Stimulated activated CD4-positive, alpha-beta T cell treated with anti-CD3 and anti-CD28 coated beads, Interleukin-1b, Interleukin-23, amount 100 ng/mL, for 1 hour (primary cell): ENCODE measurements around the gene E4F1.
A peak's percentile ranks its signal among the peaks of the same experiment; 100 is the strongest.
"Not testable (repeated sequence)": the region's sequence is repeated elsewhere in the genome, so short reads cannot be mapped to it uniquely, and the experiment has no call there.

Experiments
- DNase-seq, 2 donors: peaks; one replicate each; pipeline ENCODE4 v3.0.0-alpha.2; 2020; ENCODE audit warnings: low read depth in 2 of 2

The E4F1 gene

DNA sequence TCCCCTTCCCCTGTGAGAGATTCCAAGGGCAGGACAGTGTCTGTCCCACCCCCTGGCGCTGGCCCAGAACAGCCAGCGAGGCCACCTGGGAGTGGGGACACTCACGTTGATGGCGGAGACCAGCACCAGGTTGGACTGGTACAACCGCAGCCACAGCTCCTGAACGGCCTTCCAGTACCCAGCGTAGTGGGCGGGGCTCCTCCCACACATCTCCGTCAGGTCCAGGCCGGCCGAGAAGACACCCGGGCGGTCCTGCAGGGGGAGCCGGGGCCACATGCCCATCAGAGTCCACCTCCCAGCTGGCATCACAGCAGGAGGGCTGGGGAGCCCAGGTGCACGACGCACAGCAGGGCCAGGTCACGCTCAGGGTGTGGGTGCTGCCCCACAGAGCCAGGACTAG is 20.9 kb downstream of the E4F1 start:
- DNase-seq = no peak

DNA sequence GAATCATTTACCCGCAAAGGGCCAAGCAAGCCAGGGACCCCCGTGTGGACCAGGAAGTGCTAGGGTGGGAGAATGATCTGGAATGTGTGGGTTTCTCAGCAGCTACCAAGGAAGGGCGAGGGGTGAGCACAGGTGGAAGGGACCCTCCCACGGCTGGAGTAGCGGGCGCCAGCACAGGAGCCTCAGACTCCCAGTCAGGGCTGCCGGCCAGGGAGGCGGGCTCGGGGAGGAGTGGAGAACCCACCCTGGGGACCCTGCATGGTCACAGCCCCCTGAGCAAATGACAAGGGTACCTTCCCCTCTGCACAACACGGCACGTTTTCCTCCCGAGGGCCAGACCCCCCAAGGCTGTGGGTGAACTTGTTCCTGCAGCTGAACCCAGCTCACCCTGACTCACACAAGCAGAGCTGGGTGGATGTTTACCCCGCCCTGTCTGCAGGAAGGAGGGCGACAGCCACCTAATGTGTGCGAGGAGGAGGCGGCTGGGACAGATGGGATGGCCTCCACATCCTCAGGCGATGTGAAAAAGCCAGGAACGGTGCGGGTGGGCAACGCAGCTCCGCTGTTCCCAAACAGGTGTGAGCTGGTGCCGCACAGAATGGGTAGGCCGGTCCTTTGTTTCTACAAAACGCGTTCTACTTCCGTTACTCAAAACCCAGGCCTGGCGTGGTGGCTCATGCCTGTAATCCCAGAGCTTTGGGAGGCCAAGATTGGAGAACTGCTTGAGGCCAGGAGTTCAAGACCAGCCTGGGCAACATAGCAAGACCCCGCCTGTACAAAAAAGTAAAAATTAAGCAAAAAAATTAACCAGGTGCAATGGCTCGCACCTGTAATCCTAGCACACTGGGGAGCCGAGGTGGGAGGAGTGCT is 21.8 kb downstream of the E4F1 start:
- DNase-seq = no peak

DNA sequence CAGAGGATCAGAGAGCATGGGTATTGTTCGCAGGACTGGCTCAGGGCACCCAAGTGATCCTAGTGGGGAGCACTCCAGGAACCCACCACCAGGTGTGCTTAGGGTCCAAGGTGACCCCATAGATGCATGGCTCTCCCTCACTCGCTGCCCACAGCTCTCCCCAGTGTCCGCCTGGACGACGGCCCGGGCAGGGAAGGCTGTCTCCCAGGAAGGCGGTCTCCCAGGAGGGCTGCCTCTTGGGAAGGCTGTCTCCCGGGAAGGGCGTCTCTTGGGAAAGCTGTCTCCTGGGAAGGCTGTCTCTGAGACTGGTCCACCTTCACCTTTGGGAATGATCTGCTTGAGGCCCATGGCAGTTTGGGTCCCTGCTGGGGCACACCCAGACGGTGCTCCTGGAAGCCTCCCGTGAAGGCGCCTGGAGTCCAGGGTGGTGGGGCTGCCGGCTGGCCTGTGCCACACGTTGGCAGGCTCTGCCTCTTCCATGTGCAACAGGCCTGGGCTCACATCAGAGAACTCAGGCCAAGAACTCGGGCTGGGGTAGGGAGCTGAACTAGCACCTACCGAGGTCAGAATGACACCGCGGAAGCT is 23.0 kb downstream of the E4F1 start:
- no peak for DNase-seq

DNA sequence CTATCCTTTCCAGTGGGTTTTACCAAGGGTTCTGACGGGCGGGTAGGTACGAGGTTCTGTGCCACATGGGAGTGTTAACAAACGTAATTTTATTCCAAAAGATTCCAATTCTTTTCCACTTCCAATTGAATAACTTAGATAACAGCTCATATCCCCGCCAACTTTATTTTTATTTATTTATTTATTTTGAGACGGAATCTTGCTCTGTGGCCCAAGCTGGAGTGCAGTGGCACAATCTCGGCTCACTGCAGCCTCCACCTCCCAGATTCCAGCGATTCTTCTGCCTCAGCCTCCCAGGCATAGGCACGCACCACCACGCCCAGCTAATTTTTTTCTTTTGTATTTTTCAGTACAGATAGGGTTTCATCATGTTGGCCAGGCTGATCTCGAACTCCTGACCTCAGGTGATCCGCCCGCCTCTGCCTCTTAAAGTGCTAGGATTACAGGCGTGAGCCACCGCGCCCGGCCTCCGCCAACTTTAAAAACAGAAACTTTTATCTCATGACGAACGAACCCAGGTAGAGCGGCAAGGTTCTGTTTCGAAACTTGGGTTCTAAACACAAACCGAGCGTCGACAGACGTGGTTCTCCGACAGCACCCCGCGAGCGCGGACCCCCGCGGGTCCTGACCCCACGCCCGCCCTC is 27.4 kb downstream of the E4F1 start:
- no peak for DNase-seq

DNA sequence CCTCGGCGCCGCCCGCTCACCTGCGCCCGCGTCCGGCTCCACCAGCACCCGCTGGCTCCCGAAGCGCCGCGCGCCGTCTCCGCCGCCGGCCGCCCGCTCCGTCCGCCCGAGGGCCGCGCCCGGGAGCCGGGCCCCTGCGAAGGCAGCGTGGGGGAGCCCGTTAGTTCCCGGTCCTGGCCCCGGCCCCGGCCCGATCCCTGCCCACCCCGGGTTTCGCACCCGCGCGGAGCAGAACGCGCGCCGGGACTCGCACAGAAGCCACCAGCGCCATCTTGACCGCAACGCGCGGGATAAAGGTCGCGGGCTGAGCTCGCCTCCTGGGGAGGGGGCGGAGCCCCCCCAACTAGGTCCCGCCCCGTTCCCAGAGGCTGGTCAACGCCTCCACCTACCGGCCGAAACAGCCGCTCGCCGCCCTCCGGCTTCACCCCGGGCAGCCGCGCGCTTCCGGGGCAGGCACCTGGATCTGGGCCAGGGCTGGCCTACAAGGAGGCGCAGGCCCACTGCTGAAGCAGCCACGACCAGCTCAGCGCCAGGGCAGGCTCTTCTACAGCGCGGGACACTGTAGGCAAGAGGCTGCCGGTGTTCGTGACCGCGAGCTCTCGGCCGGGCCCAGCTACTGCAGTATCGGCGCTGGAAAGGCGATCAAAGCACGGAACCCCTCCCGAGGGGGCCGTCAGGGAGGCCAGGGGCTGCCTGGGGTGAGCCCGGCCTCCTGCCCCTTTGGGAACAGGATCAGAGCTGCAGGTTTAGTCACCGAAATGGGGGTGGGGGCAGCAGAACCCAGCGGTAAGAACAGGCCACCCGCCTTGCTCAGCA is 28.1 kb downstream of the E4F1 start, which contains the start of gene ECI1:
Gene ECI1 (minus strand): TSS at position 292 of the 816 bp plus-strand sequence. CDS start 21 bp downstream, at position 271.
- peak; percentile 51 to 58 for DNase-seq

DNA sequence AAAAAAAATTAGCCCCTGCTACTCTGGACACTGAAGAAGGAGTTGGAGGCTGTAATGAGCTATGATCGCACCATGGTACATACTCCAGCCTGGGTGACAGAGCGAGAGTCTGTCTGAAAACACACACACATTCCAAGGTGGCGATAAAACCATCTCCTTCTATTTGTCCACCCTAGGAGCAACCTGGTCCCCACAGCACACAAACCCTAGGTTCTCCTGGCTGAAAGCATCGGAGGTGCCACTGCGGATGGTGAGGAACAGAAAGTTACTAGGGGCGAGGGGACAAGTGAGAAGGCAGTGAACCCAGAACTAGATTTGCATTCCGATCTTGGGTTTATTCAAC is 29.4 kb downstream of the E4F1 start:
- DNase-seq = no peak

DNA sequence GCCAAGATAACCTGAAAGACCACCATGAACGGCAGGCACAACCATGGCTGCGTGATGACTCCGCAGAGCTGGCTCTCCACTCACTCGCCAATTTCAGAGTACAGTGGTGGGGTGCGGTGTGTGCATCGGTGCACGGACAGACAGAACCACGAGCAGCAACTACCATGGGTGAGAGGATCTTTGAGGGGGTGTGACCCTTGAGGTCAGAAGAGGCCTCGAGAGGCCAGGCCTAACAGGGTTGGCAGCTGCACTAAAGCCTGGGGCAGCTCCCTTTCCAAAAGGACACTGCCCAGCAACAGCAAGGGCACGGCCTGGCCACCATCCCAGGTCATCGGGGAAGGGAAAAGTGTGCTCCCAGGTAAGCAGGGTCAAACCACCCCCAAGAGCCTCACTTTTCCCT is 29.9 kb downstream of the E4F1 start:
- DNase-seq = no peak

DNA sequence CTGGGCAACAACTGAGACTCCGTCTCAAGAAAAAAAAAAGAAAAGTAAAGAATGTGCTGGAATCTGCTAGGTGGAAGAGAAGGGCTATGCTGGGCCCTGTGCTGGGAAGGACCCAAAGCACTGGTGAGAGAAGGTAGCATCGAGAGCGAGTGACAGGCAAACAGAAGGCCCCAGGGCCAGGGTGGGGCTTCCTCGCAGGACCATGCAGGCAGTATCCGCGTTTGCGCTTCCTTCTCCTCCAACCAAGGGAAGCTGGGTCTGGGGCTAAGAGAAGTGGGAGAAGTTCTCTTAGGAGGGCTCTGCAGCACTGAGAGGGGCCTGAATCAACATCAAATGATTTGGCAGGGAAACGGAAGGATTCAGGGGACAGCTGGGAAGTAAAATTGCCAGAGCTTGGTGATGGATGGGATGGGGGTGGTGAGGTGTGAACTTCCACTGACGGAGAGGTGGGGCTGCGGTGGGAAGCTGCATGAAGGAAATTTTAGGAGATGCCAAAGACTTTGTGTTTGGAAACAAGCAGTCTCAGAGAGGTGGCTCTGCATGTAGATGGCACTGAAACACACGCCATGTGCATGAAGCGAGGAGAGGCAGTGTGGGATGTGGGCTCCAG is 33.2 kb downstream of the E4F1 start:
- DNase-seq = no peak

DNA sequence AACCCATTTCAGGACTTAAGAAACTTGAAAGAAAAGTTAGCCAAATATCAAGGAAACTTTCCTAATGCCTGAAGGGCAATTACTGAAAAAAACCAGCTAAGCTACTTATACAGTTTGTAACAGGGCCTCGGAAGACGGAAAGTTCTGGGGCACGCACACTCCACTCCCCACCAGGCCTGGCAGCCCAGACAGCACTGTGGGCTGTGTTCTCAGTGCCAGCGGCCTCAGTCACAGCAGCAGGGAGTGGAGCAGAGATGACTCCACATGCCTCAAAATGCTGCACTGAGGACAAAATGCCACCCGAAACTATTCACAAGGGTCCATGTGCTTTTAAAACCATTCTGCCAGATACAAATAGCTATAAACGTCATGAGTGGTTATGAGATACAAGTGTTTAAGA is 34.3 kb downstream of the E4F1 start:
- DNase-seq = no peak

DNA sequence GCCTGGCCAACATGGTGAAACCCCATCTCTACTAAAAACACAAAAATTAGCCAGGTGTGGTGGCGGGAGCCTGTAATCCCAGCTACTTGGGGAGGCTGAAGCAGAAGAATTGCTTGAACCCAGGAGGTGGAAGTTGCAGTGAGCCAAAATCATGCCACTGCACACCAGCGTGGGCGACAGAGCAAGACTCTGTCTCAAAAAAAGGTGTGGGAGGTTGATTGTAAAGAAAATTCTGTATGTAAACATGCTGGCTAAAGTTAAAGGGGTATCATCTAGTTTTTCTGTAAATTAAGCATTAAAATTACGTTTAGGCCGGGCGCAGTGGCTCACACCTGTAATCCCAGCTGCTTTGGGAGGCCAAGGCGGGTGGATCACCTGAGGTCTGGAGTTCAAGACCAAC is 35.1 kb downstream of the E4F1 start:
- not testable (repeated sequence) for DNase-seq

DNA sequence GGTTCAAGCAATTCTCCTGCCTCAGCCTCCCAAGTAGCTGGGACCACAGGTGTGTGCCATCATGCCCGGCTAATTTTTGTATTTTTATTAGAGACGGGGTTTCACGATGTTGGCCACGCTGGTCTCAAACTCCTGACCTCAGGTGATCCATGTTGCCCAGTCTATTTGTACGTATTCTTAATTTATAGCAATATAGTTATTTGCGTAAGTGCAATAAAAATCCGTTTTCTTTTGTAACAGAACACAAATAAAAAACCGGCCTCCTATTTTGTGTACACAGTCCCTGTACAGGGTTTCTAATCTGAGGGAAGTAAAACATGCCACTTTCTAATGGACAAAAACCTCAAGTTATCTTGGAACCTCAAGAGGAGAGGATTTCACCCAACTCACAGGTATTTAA is 36.9 kb downstream of the E4F1 start:
- no peak for DNase-seq

DNA sequence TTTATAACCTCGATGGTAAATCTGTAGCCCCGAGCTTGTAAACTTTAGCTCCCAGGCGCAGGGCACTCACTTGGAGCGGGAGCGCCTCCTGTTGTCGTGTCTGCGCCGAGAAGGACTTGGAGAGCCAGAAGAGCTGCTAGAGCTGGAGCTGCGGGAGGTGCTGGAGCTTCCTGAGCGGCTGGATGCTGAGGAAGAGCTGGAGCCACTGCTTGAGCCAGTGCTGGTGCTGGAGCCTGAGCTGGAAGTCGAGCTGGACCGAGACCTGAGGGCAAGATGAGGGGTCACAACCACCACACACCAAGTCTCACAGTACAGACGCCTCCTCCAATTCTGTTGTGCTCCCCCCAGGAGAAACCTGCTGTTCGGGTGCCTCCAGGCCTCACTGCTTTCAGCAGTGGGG is 39.6 kb downstream of the E4F1 start:
- DNase-seq = not testable (repeated sequence)

DNA sequence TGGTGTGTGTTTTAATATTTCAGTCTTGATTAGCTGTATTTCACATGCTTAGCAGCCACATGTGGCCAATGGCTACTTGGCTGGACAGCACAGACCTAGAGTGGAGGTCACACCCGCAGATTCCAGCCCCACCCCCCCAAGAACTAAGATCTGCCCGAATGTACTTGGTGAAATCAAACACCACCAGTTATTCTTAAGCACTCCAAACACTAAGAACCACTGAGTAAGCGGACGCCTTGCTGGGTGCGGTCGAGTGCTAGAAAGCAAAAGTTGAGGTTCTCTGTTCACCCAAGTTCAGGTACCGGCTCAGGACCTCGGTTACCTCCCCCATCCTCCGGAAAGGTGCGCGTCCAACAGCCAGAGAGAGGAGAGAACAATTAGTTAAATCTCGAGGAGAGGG is 43.5 kb downstream of the E4F1 start:
- not testable (repeated sequence) for DNase-seq

DNA sequence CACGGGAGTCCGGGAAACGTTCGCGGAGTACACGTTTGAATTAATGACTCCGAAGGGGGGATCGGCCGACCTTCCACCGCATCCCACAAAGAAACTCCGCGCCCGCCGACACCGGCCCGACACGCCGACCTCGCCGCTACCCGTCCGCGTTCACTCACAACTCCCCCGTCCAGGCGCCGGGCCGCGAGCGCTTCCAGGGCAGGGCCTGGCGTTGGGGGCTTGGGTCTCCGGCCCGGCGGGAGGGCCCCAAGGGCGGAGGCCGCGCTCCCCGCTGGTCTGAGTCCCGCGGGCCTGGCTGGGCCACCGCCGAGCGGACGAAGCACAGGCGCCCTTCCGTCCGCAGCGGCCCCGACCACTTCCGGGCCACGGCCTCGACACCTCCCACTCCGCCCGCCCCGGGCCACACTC is 44.1 kb downstream of the E4F1 start:
- peak in 1 of 2 donors; percentile 7 for DNase-seq

DNA sequence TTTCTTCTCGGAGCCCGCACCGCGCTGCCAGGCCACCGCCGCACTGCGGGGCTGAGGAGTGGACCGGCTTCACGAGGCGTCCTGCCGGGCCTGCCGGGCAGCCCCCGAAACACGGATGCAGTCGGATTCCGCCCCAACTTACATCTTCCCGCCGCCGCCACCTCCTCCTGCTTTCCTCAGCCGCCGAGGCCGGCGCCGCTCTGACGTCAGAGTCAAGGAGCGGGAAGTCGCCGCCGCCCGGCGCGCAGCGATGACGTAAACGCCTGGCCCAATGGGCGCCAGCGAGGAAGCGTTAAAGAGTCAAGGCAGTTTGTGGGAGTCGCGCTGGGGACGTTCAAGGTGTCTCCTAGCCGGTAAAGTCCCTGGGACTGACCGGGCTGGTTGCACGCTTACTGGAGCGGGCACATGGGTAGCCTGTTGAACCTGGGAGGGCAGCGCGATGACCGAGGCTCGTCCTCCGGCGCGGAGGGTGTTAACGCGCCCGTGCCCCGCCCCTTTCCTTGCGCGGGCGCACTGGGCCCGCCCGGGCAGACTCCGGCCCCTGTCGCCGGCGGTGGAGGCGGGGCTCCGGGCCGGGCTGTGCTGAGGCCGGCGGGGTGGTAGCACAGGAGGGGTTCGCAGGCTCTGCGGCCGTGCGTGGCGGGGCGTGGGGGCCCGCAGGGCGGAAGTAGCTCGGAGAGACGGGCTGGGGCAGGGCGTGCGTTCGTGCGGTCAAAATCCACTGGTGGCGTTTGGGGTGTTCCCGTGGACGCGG is 44.7 kb downstream of the E4F1 start, which contains the start of gene RNPS1:
Gene RNPS1 (minus strand): TSS at position 214 of the 754 bp plus-strand sequence. CDS start 3,483 bp downstream, outside the sequence.
- peak; percentile 85 to 92 for DNase-seq

DNA sequence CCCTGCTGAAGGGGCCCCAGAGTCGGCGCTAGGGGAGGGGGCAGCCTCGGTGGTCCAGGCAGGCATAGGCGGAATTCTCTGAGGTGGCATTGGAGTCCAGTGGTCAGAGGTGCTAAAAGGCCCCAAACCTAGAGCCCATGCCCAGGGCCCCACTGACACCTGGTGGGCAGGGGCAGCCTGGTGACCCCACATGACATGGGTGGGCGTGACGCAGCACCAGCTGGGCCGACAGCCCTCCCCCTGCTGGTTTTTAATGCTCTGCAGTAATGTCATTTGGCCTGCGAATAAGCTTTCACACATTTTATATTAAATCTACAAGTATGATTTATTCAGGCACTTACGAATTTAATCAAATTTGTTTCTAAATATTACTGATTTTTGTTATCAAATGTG is 46.7 kb downstream of the E4F1 start:
- DNase-seq = no peak

DNA sequence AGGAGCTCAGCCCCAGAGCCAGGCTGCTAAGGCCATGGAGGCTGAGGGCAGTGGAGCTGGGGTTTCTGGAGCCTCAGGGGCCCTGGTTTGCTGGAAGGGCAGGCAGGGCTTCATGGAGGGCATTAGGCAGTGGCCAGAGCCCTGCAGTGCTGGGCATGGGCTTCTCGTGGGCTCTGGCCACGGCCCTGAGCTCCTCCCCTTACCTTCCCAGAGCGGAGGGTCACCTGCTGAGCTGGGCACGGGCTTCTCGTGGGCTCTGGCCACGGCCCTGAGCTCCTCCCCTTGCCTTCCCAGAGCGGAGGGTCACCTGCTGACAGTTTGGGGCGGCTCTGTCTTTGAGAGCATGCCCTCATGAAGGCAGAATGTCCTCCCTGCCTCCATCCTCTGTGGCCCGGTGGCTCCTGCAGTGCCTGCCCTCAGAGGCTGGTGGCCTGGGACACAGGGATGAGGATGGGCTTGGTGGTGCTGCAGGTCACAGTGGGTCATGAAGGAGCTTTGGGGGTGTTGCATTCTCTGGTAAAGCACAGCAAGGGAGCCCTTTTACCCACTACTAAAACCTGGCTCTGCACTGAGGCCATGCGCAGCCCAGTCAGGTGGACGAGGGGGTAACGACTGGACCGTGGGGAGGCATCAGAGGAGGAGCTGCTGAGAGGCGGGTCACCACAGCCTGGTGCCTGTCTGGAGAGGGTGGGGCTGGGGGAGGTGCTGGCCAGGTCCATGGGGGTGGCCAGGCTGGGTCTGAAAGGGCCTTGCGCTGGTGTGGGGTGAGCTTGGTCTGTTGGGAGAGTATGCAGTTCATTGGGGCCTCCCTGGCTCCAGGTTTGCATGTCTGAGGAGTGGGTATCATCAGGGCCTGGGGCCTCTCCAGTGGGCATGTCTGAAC is 47.4 kb downstream of the E4F1 start:
- DNase-seq = no peak

DNA sequence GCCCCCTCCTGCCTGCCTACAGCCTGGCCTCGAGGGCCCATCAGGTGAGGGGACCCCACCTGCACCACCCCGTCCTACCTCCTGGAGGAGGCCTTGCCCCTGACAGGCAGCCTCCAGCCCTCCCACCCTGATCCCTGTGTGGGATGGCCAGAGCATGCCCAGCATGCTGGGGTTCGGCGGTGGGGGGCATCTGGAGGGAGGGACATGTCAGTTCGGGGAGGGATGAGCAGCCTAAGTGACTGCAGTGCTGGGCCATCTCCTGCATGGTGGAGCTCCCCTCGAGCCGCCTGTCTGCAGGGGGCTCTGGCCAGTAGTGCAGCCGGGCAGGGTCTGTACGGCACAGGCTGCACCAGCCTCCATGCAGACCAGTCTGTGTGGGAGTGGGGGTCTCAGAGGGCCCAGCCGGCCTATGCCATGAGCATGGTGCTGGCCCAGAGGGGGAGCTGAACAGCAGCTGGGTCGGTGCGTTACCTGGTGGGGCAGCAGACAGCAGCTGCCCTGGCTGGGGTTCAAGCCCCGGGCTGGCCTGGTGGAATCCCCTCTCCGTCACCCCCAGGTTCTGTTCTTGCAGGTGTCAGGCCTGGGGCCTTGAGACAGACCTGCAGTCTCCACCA is 48.6 kb downstream of the E4F1 start:
- DNase-seq = no peak

DNA sequence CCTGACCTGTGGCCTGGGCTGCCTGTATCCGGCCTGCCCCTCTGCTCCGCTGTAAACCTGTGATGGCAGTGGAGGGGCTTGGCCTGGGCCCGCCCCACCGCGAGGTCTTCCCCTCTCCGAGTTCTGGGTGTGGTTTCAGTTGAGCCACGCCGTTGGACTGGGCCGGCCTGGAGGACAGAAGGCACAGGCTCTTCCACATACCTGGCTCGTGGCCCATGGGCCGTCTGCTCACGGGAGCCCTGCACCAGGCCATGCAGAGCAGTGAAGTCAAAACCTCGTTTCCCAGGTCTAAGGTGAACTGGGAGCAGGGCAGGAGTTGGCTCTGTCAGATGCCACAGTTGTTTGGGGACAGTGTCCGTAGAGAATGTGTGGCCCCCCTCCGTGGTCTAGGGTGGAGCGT is 50.1 kb downstream of the E4F1 start:
- DNase-seq = no peak
